Transverse colon (tissue), 4 donors: ENCODE results near the gene CEACAM16. TPM values are rescaled to one million over a fixed set of nuclear protein-coding genes. Genes with fewer than 3 reads are reported as not detected.

Source experiments
- DNase-seq: peaks from one replicate; pipeline ENCODE4 v3.0.0-alpha.2; 2019
- H3K27ac ChIP-seq, 4 donors: fragments of 200-600 bp; sonication (generic); 2 replicates each; pipeline ENCODE4 v1.5.1; 2016 to 2018; ENCODE audit warnings: inconsistent platforms in 4 of 4
- H3K27me3 ChIP-seq: fragments of 200-600 bp; sonication (generic); 2 replicates; pipeline ENCODE4 v1.5.1; 2017; ENCODE audit warnings: inconsistent platforms
- H3K36me3 ChIP-seq, 4 donors: fragments of 200-600 bp; sonication (generic); 2 replicates each; pipeline ENCODE4 v1.5.1; 2017 to 2019; ENCODE audit warnings: inconsistent platforms in 4 of 4
- H3K4me1 ChIP-seq, 4 donors: fragments of 200-600 bp; sonication (generic); 2 replicates each; pipeline ENCODE4 v1.5.1; 2017 to 2020; ENCODE audit warnings: inconsistent platforms in 4 of 4
- H3K4me3 ChIP-seq, 4 donors: fragments of 200-600 bp; sonication (generic); 1 replicate in 1 of 4; 2 replicates in 3 of 4; pipeline versions ENCODE4 v1.5.1 to v1.6.1; 2017 to 2019; ENCODE audit warnings: inconsistent platforms in 4 of 4
- H3K9me3 ChIP-seq, 2 donors: fragments of 200-600 bp; sonication (generic); 2 replicates each; pipeline ENCODE4 v1.5.1; 2017 to 2019; ENCODE audit warnings: inconsistent platforms in 2 of 2
- CTCF ChIP-seq, 5 experiments: fragments of 200-600 bp in 3 of 5; fragments of 450-650 bp in 2 of 5; sonication (generic) in 3 of 5; IDR thresholded peaks; 1 replicate in 2 of 5; 2 replicates in 3 of 5; pipeline ENCODE4 v1.5.1; 2016 to 2017; ENCODE audit warnings: antibody characterized with exemption in 5 of 5, inconsistent platforms in 3 of 5, mild to moderate bottlenecking in 2 of 5, moderate library complexity in 1 of 5
- EP300 ChIP-seq: sonication (generic); formaldehyde crosslinking; IDR thresholded peaks from one replicate; pipeline ENCODE4 v1.6.1; 2017; ENCODE audit warnings: antibody characterized with exemption, low read depth
- POLR2A ChIP-seq: fragments of 450-650 bp; IDR thresholded peaks from one replicate; pipeline ENCODE4 v1.6.1; 2016; ENCODE audit warnings: antibody characterized with exemption, mild to moderate bottlenecking, moderate library complexity
- POLR2AphosphoS5 ChIP-seq, 3 donors: sonication (generic); formaldehyde crosslinking; IDR thresholded peaks; one replicate each; pipeline ENCODE4 v1.6.1; 2016; ENCODE audit warnings: antibody characterized with exemption in 3 of 3
- WGBS, 2 donors: methylation state at CpG; one replicate each; pipeline ENCODE4 v1.1.5; 2018; ENCODE audit warnings: low coverage in 1 of 2; 5-methylcytosine and 5-hydroxymethylcytosine counted together
- in situ Hi-C, 4 donors: fragments of 200-750 bp; cut with MboI; loops; one replicate each; pipeline versions ENCODE4 v1.15.0 to v1.15.1; 2017; ENCODE audit warnings: low sequenced_read_pairs in 3 of 4, low pct_ligation_motif_present in 1 of 4, low pct_unique_long_range_greater_than_20kb in 1 of 4
- intact Hi-C: fragments of 100-400 bp; cut with DNase I; formaldehyde crosslinking; loops from one replicate; pipeline ENCODE4 v1.15.1; 2023; ENCODE audit warnings: low total_unique reads
- total RNA-seq, 4 donors: library from RNA; depleted of rRNA; stranded (reverse); fragments of >200 nt; gene quantifications; one replicate each; pipeline ENCODE4 v1.1.0, GENCODE V29; 2016

The CEACAM16 gene
- total RNA-seq, 4 donors from 2014 or later = not detected

- Histone ChIP-seq H3K4me3 (no peak overlapping the region), H3K9me3 (no peaks in the 10 kb centered on the region), H3K36me3 (peaks cover 0 to 24% (median 9%) of the 10 kb centered on the region in 4 donors), H3K27ac (no peak overlapping the region), H3K27me3 (no peaks in the 10 kb centered on the region), H3K4me1 (peaks cover 0 to 2% (median under 1%) of the 10 kb centered on the region in 4 donors)
- in situ Hi-C loops = loop anchor here in 1 of 4 donors (10.0 kb wide), 1 partner anchor 79 kb away; no protein-coding TSS in a partner anchor
- intact Hi-C loops = no loop called here
- peak; percentile 81 for DNase-seq
- TF ChIP-seq CTCF (IDR thresholded peaks at IDR 0.05) (peak; percentile 38 to 71 (median 62)), EP300 (no peak), POLR2A (no peak), POLR2AphosphoS5 (IDR thresholded peaks at IDR 0.05) (no peak)
- 31 to 36% methylated on average over 7 to 15 of the region's 16 CpGs for WGBS, 2 donors
Measured at GRCh38 chr19:44653977-44654774, 44.8 kb upstream of the CEACAM16 start.

DNA sequence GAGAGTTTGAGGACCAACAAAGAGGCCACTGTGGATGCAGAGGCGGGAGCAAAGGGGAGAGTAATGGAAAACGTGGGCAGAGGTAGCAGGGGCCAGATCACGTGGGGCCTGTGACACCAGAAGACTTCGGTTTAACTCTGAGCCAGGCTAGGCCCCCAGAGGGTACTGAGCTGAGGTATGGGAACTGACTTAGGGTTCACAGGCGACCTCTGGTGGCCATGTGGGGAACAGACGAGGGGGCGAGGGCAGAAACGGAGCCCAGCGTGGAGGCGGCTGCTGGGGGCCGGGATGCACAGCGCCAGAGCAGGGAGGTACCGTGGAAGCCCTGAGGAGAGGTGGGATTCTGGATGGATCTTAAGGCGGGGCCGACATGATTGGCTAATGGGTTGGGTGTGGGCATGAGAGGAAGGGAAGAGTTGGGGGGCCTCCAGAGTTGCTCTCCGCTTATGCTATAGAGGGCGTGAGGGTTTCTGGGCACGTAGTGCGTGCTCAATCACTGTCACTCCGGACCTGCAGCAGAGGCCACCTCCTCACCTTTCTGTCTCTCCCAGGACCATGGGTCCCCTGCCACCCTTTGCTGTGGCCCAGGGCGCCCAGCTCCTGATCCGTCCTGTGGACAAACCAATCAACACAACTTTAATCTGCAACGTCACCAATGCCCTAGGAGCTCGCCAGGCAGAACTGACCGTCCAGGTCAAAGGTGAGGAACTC is 41.6 kb upstream of the CEACAM16 start:
- TF ChIP-seq POLR2AphosphoS5 (IDR thresholded peaks at IDR 0.05) (no peak), CTCF (IDR thresholded peaks at IDR 0.05) (peak; percentile 82 to 93 (median 91))

GRCh38 chr19:44658069-44658733 is 40.8 kb upstream of the CEACAM16 start:
- Histone ChIP-seq H3K4me3 (no peak overlapping the region), H3K4me1 (peaks cover 0 to 2% (median 0%) of the 10 kb centered on the region in 4 donors), H3K27ac (no peak overlapping the region), H3K36me3 (peaks cover 0 to 21% (median 13%) of the 10 kb centered on the region in 4 donors), H3K27me3 (no peaks in the 10 kb centered on the region), H3K9me3 (no peaks in the 10 kb centered on the region)
- TF ChIP-seq EP300 (no peak), CTCF (IDR thresholded peaks at IDR 0.05) (no peak), POLR2A (no peak), POLR2AphosphoS5 (IDR thresholded peaks at IDR 0.05) (no peak)
- DNase-seq = no peak
- in situ Hi-C loops (loop anchor here in 3 of 4 donors (5.0 to 10.0 kb wide), 2 partner anchors 83 to 86 kb away; no protein-coding TSS in a partner anchor), intact Hi-C loops (loop anchor here (2.0 kb wide), 1 partner anchor 89 kb away; no protein-coding TSS in a partner anchor)
- 89 to 90% methylated on average over 2 to 3 of the region's 3 CpGs for WGBS, 2 donors

More for the DNA sequence above, 41.6 kb upstream of the CEACAM16 start:
- no peaks in the 10 kb centered on the region for H3K9me3 ChIP-seq
- no peak overlapping the region for H3K4me3 ChIP-seq
- in situ Hi-C loops (loop anchor here in 3 of 4 donors (5.0 to 10.0 kb wide), 2 partner anchors 83 to 85 kb away; no protein-coding TSS in a partner anchor), intact Hi-C loops (no loop called here)
- H3K36me3 ChIP-seq = peaks cover 0 to 21% (median 11%) of the 10 kb centered on the region in 4 donors
- H3K4me1 ChIP-seq = peaks cover 0 to 2% (median 0%) of the 10 kb centered on the region in 4 donors
- no peaks in the 10 kb centered on the region for H3K27me3 ChIP-seq
- peak; percentile 63 for DNase-seq
- 41% methylated on average over 25 of the region's 25 CpGs; no CpG with 5 or more reads in 1 of the 2 donors for WGBS, 2 donors
- no peak overlapping the region for H3K27ac ChIP-seq
